ENCODE results near the gene RARS1.

DNA sequence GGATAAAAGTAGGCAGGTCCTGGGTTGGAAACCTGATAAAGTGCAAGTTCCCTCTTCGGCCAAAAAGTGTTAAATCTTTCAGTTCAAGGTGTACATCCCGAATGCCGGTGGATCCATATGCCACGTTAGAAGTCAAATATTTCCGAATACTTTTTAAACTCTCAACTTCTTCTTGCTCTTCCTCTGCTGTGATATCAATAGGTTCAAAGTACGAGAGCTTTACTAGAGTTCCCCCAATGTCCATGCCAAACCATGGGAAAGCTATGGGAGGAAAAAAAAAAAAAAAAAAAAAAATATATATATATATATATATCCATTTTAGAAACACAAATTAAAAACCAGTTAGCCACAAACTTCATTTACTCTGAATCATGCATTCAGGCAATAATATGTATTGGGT lies 82.5 kb downstream of the RARS1 start:
- TF ChIP-seq, protein P1, sequence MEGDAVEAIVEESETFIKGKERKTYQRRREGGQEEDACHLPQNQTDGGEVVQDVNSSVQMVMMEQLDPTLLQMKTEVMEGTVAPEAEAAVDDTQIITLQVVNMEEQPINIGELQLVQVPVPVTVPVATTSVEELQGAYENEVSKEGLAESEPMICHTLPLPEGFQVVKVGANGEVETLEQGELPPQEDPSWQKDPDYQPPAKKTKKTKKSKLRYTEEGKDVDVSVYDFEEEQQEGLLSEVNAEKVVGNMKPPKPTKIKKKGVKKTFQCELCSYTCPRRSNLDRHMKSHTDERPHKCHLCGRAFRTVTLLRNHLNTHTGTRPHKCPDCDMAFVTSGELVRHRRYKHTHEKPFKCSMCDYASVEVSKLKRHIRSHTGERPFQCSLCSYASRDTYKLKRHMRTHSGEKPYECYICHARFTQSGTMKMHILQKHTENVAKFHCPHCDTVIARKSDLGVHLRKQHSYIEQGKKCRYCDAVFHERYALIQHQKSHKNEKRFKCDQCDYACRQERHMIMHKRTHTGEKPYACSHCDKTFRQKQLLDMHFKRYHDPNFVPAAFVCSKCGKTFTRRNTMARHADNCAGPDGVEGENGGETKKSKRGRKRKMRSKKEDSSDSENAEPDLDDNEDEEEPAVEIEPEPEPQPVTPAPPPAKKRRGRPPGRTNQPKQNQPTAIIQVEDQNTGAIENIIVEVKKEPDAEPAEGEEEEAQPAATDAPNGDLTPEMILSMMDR (IDR thresholded peaks at IDR 0.05; ENCODE audit: insufficient read depth, low read length) = no peak
- TF ChIP-seq GABPA (IDR thresholded peaks at IDR 0.05; ENCODE audit: low read depth) (no peak), POLR2AphosphoS5 (IDR thresholded peaks at IDR 0.05; ENCODE audit: low read depth) (no peak), SPI1 (IDR thresholded peaks at IDR 0.05; ENCODE audit: borderline replicate concordance, low read depth) (no peak)
- TF ChIP-seq, protein P2, sequence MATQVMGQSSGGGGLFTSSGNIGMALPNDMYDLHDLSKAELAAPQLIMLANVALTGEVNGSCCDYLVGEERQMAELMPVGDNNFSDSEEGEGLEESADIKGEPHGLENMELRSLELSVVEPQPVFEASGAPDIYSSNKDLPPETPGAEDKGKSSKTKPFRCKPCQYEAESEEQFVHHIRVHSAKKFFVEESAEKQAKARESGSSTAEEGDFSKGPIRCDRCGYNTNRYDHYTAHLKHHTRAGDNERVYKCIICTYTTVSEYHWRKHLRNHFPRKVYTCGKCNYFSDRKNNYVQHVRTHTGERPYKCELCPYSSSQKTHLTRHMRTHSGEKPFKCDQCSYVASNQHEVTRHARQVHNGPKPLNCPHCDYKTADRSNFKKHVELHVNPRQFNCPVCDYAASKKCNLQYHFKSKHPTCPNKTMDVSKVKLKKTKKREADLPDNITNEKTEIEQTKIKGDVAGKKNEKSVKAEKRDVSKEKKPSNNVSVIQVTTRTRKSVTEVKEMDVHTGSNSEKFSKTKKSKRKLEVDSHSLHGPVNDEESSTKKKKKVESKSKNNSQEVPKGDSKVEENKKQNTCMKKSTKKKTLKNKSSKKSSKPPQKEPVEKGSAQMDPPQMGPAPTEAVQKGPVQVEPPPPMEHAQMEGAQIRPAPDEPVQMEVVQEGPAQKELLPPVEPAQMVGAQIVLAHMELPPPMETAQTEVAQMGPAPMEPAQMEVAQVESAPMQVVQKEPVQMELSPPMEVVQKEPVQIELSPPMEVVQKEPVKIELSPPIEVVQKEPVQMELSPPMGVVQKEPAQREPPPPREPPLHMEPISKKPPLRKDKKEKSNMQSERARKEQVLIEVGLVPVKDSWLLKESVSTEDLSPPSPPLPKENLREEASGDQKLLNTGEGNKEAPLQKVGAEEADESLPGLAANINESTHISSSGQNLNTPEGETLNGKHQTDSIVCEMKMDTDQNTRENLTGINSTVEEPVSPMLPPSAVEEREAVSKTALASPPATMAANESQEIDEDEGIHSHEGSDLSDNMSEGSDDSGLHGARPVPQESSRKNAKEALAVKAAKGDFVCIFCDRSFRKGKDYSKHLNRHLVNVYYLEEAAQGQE (IDR thresholded peaks at IDR 0.05; ENCODE audit: insufficient replicate concordance, low read depth) = no peak
